NCI-H1105 treated with DMSO at 0.1 percent for 48 hours (cell line): ENCODE data around the gene PATZ1.

Source experiments
- DNase-seq: peaks from one replicate; lab custom pipeline; 2025; lab: John Stamatoyannopoulos, UW

Gene PATZ1

GRCh38 chr22:31279821-31280505 is 66.2 kb downstream of the PATZ1 start:
- no peak for DNase-seq

GRCh38 chr22:31279327-31279669 is 66.8 kb downstream of the PATZ1 start:
- DNase-seq, result no peak

- DNase-seq, result no peak
Observed at GRCh38 chr22:31278626-31279326, 67.4 kb downstream of the PATZ1 start.

- no peak for DNase-seq
Observed at GRCh38 chr22:31278151-31278621, 68.0 kb downstream of the PATZ1 start.

- DNase-seq, result no peak
Observed at GRCh38 chr22:31277741-31278140, 68.4 kb downstream of the PATZ1 start.

GRCh38 chr22:31276426-31277167 is 69.5 kb downstream of the PATZ1 start:
- no peak for DNase-seq
